GM18861 (cell line): ENCODE data around the gene FAM171A1.

ENCODE experiments used
- ATAC-seq: cut with Tn5 transposase; IDR thresholded peaks from one replicate; pipeline ENCODE4 v1.9.1; 2021; ENCODE audit not compliant: unreplicated experiment

Gene FAM171A1

GRCh38 chr10:15374566-15374965 is 3.5 kb upstream of the FAM171A1 start:
- no peak for ATAC-seq

- ATAC-seq = no peak
These were observed 3.1 kb upstream of the FAM171A1 start for GRCh38 chr10:15374156-15374555.

GRCh38 chr10:15373199-15373598 is 2.1 kb upstream of the FAM171A1 start:
- no peak for ATAC-seq

GRCh38 chr10:15370212-15370855 is 755 bp downstream of the FAM171A1 start:
- ATAC-seq = no peak

GRCh38 chr10:15369256-15370211 is 1.6 kb downstream of the FAM171A1 start:
- no peak for ATAC-seq

GRCh38 chr10:15368101-15368855 is 2.8 kb downstream of the FAM171A1 start:
- no peak for ATAC-seq

GRCh38 chr10:15367296-15368085 is 3.6 kb downstream of the FAM171A1 start:
- no peak for ATAC-seq

GRCh38 chr10:15365692-15366091 is 5.4 kb downstream of the FAM171A1 start:
- ATAC-seq = no peak

- ATAC-seq = no peak
These were observed 7.1 kb downstream of the FAM171A1 start for GRCh38 chr10:15364001-15364400.

GRCh38 chr10:15363031-15363430 is 8.1 kb downstream of the FAM171A1 start:
- ATAC-seq = no peak

- ATAC-seq = no peak
These were observed 10.0 kb downstream of the FAM171A1 start for GRCh38 chr10:15361131-15361530.

GRCh38 chr10:15360566-15360965 is 10.5 kb downstream of the FAM171A1 start:
- ATAC-seq = no peak

- no peak for ATAC-seq
These were observed 17.5 kb downstream of the FAM171A1 start for GRCh38 chr10:15353471-15354017.

- no peak for ATAC-seq
These were observed 18.3 kb downstream of the FAM171A1 start for GRCh38 chr10:15352836-15353235.

- no peak for ATAC-seq
These were observed 18.9 kb downstream of the FAM171A1 start for GRCh38 chr10:15352201-15352600.

- ATAC-seq = no peak
These were observed 19.8 kb downstream of the FAM171A1 start for GRCh38 chr10:15351099-15351820.

GRCh38 chr10:15349112-15349511 is 22.0 kb downstream of the FAM171A1 start:
- no peak for ATAC-seq

- ATAC-seq = no peak
These were observed 22.5 kb downstream of the FAM171A1 start for GRCh38 chr10:15348579-15348978.

- ATAC-seq = no peak
These were observed 23.9 kb downstream of the FAM171A1 start for GRCh38 chr10:15347150-15347549.
